ENCODE results near the gene HMCN1.
A peak's percentile ranks its signal among the peaks of the same experiment; 100 is the strongest.

Gene HMCN1

DNA sequence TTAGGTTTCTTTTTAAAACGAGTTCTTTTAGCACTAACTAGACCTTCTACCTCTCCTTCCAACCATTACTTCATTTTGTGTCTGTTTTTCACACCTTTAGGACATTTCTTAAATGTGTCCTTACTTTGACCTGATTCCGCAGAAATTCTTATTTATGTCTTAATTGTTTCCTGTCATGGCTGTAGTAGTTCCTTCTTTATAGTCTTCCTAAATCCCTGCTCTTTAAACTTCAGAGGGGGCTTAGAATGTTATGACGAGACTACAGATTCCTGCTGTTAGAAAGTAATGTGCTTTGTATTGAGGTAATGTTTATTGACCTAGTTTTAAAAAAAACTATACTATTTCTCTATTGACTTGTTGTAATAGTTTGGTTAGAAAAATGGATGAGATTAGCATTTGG lies 70.4 kb downstream of the HMCN1 start:
- no peak for DNase-seq (ENCODE audit: low read depth)

DNA sequence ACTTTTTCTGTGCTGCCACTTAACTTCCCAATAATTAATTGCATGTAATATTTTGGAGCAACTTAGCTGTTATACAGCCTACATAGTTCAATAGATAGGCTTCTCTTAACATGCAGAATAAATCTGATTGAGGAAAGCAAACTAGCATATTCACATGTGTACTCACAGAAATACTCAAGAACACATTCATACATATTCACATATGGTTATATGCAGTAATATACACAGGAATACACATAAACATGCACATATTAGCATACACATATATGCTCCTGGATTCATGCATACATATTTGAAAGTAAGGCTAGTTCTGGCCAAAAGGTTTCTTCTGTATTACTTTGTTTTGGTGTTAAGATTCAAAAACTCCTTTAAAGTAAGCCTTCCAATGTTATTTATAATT lies 73.1 kb downstream of the HMCN1 start:
- DNase-seq (ENCODE audit: low read depth): no peak

DNA sequence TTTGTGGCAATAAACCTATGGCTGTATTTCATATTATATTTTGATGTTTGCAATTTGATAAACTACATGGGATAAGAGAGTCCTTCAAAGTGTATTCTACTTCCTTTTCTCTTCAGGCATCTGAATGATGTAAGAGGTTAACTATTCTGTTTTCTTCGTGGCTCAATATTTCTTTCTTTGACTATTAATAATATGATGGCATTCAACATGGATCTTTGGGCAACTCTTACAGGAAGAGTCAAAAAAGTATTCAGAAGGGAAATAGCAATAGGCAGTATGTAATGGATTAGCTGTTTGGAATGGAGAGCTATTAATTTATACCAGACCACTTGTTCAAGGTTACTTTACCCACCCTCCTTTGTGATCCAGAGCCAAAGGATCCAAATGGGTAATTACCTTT lies 74.4 kb downstream of the HMCN1 start:
- DNase-seq (ENCODE audit: low read depth): no peak

DNA sequence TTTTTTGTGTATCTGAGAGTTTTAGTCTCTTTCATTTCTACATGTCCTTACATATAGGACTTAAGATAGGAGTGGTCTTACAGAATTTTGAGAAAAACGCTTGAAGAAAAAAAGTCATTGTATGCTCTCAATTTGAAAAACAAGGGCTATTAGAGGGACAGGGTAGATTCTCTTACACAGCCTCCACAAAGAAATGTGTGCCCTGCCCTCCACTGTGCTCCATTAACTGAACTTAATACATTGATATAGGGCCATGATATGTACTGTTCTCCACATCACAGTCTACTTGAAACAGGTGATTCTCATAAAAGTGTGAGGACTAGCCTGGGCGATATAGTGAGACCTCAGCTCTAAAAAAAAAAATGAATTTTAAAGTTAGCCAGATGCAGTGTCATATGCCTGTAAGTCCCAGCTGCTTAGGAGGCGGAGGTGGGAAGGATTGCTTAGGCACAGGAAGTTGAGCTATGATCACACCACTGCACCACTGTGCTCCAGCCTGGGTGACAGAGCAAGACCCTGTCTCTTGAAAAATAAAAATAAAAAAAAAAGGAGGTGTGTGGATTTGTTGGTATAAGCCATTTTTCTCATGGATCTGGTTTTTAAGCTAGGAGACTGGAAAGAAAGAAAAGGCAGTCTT lies 77.0 kb downstream of the HMCN1 start:
- no peak for DNase-seq (ENCODE audit: low read depth)

DNA sequence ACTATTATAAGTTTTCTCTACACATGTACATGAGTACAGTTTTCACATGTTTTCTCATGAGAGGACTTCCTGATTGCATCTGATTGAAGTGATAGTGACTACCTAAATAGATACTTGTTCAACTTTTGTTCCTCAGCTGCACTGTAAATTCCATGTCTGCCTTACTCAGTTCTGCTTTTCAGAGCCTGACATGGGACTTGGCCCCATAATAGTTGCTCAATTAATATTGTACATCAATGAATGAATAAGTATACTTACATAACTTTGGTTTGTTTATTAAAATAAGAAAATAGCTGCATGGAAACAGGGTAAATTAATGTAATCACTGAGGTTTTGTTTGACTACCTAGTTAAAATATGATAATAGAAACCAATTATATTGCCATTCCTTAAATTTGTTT lies 78.7 kb downstream of the HMCN1 start:
- DNase-seq (ENCODE audit: low read depth): no peak

DNA sequence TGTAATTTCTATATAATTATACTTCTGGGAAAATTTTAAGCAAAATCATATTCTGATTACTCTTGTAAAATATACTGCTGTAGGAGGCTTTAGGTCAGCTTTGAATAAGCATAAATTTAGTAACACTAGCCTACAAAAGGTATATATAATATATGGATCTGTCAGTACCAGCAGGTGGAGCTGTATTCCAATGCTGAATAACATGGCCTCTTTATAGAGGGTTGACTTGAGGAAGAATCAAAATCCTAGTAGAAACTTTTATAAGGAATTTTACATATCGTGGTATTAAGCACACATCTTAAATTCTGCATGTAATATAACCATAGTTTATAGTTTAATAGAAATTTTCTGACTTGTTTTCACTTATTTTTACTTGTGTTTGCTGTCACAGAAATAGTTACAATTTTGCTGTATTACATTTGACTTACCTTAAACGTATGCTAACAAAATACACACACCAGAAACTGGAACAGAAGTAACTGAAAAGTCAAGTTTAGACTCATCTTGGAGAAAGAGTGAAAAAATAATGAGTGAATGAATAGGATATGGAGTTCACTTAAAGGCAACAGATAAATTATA lies 79.3 kb downstream of the HMCN1 start:
- peak; percentile 63 for DNase-seq (ENCODE audit: low read depth)

DNA sequence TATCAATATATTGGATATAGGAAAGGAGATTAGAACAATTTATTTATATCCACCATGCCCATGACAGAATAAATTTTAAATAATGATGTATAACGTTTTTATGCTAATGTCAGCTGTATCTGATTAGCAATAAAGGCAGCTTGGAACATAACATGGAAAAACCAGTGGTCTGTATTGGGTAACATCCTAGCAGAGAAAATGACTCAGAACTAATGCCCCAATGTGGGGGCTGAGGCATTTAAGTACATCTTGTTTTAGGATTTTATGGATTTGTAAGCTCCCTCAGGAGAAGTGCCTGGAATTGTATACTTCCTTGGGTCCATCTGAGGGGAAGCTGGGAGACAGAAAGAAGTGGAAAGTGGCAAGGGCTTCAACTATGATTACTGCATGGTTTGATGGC lies 82.3 kb downstream of the HMCN1 start:
- DNase-seq (ENCODE audit: low read depth): peak; percentile 74

DNA sequence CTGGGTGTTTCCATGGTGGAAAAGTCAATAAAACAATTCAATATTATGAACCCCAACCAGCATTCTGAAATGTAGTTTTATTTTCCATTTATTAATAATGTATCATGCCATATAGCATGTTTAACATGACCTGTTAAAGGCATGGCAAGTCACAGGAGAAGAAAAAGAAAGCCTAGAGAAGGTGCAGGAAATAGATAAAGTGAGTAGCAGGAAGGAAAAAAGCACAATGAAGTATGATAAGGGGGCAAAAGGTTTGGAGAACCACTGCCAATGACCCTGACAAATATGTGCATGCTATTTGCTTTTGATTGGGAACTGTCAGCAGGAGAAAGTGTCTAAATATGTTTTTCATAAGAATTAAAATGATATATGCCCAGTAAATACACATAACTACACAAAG lies 85.6 kb downstream of the HMCN1 start:
- no peak for DNase-seq (ENCODE audit: low read depth)

DNA sequence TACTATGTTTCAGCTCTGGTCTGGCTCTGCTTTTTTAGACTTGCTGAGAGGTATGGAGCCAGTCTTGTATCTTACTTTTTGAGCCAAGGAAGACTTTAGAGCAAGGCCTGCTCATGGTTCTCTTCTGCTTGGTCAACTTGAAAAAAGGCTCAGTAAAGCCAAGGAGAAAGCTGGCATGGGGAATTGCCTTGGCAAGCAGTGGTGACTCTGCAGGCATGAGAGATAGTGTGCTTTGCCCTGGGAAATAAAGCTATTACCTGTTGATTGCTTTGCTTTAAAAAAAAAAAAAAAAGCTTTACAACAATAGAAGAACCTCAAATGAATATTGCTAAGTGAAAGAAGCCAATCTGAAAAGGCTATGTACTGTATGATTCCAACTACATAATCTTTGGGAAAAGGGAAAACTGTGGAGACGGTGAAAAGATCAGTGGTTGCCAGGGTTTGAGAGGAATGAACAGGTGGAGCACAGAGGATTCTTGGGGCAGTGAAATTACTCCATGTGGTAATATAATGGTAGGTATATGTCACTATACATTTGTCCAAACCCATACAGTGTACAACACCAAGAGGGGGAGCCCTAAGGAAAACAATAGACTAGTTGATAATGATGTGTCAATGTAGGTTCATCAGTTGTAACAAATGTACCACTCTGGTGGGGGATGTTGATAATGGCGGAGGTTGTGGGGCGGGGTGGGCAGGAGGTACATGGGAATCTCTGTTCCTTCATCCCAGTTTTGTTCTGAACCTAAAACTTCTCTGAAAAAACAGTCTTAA lies 87.6 kb downstream of the HMCN1 start:
- DNase-seq (ENCODE audit: low read depth): no peak

DNA sequence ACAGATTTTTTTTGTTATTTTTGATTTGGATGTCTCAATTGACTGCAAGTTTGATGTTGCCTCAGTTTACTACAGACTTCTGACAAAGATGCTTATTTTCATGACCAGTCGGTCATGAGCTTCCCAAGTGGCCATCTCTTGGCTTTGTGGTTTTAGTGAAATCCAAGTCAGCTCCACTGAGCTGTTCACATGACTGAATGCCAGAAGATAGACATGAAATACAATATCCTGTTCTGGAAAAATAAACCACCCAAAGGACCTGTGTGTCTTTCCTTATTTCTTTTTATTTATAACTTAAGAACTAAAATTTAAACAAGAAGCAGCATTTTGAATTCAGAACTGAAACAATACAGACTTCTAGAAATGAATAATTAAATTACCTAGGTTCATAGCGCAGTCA lies 89.3 kb downstream of the HMCN1 start:
- DNase-seq (ENCODE audit: low read depth): peak; percentile 1

DNA sequence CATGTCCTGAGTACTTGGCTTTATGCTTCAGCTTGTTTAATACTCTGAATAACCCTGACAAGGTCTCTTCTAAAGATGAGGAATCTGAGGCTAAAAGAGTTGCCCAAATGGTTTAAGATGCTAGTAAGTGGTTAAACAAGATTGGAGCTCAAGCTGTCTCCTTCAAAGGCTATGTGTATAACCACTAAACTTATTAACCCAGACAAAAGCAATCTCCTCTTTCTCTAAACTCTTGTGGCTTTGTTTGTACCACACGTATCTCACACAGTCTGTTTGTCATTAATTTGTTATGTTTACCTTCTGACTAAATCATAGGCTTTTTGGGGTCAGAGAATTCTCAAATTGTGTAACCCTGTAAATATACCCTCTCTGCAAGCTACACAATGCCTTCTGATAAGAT lies 89.9 kb downstream of the HMCN1 start:
- DNase-seq (ENCODE audit: low read depth): no peak

DNA sequence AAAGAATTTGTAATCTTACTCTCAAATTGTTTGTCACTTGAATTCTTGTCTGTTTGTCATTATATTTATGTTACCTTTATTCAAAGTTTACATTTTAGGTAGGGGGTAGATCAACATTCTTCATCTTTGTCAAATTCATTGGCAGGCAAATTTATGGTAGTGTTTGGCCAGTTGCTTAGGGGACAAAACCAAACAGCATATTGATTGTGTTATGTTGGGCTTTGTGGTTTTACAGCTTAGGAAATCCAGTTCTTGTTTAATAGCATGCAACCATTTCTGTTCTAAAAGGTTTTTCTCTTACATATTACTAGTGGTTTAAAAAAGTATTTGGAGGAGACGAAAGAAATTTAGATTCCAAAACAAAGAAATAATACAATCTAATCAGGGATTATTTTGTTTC lies 91.4 kb downstream of the HMCN1 start:
- peak; percentile 22 for DNase-seq (ENCODE audit: low read depth)

DNA sequence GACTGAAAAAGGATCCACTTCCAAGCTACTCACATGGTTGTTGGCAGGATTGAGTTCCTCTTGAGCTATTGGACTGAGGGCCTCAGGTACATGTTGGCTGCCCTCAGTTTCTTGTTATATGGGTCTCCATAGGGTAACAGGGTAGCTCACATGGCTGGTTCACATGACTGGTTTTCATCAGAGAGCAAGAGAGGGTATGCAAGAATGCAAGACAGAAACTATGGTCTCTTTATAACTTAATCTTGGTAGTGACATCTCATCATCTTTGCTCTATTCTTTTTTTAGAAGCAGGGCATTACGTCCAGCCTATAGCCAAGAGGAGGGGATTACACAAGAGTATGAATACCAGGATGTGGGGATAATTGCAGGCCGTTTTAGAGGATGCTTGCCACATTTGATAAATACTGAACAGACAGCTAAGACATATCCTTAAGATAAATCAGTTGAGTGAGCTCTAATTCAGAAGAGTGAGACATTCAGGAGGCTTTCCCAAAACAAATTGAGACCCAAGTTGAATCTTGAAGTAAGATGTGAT lies 100.2 kb downstream of the HMCN1 start:
- DNase-seq (ENCODE audit: low read depth): no peak

DNA sequence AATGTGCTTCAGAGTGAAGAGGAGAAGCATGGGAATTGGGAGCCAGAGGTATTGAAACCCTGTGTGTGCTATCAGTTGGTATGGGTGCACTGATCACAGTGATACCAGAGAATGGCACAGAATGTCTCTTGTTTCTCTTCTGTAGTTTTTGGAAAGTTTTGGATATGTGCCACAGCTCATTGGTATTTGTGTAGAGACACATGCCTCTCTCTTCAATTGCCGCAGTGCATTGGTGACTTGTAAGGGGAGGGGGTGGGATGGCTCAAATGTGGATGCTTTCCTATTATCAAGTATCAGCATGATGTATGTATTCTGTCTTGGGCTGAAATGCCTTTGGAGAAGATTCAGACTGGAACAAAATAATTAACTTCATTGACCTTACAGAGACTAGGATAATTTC lies 101.0 kb downstream of the HMCN1 start:
- DNase-seq (ENCODE audit: low read depth): no peak

DNA sequence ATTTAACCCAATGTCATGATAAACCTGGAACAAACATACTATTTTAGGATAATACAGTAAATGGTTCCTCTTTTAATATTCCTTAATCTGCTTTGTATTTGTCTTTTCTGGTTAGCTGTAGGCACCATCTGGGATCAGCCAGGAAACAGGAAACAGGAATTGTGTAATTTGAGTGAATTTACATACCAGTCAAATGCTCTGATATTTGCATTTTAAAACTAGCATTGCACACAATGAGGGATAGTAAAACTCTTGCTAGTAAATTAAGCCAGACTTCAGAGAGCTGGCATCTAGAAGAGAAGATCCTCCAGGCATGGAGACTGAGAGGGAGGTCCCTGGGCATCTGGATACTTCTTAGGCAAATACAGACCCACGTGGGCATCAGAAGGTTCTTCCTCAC lies 103.5 kb downstream of the HMCN1 start:
- no peak for DNase-seq (ENCODE audit: low read depth)

DNA sequence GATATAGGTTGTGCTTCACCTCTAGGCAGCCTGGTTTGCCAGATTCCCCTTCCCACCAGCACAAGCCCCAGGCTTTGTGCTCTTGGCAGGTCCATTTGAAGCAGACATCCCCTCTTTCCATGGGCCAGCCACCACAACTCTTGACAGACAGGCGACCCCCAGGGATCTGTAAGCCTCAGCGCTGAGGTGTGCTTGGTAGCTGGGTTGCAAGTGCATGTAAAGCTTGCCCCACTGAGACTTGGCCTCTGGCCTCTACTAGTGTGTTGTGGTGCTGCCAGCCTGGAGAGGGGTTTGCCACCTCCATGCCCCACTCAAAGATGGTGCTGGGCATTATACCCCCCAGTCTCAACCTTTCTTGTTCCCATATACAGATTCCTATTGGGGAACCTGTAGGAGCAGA lies 103.9 kb downstream of the HMCN1 start:
- DNase-seq (ENCODE audit: low read depth): no peak

DNA sequence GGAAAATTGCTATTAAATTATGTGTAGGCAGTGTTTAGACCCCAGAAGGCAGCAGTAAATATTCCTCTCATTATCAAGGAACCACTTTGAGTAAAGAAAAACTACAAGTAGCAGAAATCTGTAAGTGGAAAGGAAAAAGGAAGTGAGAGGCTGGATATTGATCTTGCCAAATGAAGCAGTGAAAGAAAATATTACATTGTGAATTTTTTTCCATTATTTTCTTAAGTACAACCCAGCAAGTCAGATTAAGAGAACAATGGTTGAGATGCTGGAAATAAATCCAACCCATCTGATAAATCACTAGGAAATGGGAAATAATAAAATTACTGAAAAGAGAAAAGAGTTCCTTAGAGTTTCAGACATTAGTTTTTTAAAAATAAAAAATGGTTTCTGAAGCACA lies 106.7 kb downstream of the HMCN1 start:
- no peak for DNase-seq (ENCODE audit: low read depth)

DNA sequence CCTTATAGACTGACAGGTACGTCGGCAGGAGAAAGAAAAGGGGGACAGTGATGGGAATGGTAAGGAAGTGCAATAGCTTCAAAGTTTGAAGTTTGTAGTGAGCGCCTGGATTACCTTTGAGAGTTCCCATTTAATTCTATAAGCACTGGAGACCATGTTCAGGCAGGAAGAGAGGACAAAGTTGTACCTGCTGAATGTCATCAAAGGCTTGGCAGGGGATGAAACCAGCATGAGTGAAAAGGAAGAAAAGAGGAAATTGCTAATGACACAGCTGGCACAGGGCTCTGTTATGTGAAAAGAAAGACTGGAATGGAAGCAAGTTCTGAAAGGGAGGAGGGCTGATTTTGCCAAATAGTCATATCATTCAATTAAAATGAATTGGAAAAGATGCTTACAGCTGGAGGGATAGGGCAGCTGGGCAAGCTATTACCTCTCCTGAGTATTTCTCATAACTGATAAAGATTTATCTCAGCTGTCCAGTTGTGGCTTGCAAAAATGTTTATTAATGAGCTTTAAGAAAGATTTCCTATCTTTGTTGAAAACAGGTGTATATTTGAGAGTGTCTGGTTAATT lies 109.2 kb downstream of the HMCN1 start:
- no peak for DNase-seq (ENCODE audit: low read depth)

DNA sequence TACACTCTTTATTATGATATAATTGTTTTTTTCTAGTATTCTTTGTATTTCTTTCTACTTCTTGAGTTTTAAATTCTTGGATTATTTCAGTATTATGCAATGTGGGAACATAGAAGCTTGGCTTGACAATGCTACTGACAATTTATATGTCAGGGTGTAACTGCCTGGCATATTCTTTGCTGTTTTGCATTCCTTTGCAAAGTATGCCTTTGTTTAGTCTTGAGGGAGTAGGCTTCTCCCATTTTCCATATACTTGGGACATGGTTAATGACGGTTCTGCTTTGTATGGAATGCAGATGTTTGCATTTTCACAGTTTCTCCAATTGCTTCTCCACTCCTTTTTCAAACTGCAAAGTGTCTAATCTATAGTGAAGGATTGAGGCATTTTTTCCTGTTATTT lies 109.8 kb downstream of the HMCN1 start:
- DNase-seq (ENCODE audit: low read depth): no peak

DNA sequence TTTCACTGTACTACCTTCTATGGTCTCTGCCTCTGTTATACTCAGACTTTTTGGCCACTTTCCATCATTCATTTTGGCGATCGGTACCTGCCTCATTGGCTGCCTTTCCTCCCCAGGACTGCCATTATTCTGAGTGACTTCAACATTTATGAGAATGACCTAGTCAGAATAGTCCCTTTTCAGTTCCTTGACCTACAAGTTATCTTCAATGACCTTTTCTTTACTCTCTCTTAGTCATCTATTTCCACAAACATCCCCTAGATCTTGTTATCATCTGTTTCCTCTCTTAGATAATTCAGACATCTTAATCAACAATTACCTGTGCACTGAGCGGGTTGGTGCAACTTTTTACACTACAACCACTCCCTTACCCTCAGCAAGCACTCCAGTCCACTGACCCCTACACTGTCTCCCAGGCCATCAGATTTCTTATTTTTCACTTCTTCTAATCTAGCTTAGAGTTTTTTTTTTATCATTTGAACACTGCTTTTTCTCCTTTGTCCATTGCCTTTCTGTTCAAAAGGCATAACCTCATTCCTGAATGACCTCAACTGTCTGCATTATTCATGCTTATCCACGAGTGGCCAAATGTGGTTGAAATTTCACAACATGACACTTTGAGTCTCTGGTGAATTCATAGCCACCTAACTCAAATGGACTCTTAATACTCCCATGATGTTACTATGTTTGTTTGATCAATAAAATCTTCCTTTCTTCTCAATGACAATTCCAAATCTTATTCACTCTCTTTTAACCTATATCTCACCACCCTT lies 112.7 kb downstream of the HMCN1 start:
- no peak for DNase-seq (ENCODE audit: low read depth)

DNA sequence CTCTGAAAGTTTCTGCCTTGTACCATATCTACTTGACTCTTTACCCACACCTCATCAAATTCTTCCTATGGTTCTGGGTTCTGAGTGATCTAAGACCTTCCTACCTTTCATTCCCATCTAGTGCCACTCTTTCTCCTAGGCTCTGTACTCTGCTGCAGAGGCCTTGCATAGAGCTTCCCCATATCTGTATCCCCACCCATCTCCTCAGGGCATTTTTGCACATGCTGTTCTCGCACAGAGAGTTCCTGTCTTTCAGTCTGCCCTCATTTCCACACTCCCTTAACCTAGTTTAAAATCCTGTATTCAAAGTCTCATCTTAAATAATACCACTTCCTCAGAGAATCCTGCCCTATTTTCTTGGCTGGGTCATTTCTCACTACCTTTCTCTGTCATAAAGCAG lies 114.8 kb downstream of the HMCN1 start:
- DNase-seq (ENCODE audit: low read depth): no peak

DNA sequence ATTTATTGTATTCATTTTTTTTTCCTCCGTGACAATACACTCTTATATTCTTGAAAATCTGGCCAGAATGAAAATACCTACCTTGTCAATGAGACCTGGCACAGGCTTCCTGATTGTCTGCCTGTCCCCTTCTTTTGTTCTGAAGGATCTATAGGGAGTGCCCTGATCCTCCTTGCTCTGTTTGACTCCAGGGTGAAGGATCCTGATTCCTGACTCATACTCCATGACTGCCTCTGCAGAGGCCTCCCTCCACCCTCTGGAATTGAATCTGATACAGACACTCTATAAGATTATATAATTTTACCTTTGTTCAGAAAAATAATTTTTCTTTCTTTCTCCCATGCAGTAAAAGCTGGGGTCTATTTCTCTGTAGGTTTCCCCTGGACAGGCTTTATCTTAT lies 116.2 kb downstream of the HMCN1 start:
- DNase-seq (ENCODE audit: low read depth): no peak

Measured in fibroblast of the conjunctiva (primary cell).